Limb (tissue), 2 donors: ENCODE results near the gene TNNI3K.

Experiments used
- DNase-seq, 2 donors: peaks; one replicate each; pipeline ENCODE4 v3.0.0-alpha.2; 2016; ENCODE audit errors: extremely low spot score in 2 of 2

TNNI3K gene

GRCh38 chr1:74392840-74393239, 157.7 kb downstream of the TNNI3K start:
- no peak for DNase-seq

GRCh38 chr1:74395571-74395970, 160.4 kb downstream of the TNNI3K start:
- peak in 1 of 2 donors; percentile 15 for DNase-seq

GRCh38 chr1:74396462-74396861, 161.3 kb downstream of the TNNI3K start:
- no peak for DNase-seq

GRCh38 chr1:74396933-74397332, 161.7 kb downstream of the TNNI3K start:
- DNase-seq: no peak

GRCh38 chr1:74399249-74399648, 164.1 kb downstream of the TNNI3K start:
- no peak for DNase-seq

GRCh38 chr1:74402873-74403272, 167.7 kb downstream of the TNNI3K start:
- DNase-seq: no peak

- no peak for DNase-seq
These were observed 168.4 kb downstream of the TNNI3K start for GRCh38 chr1:74403606-74404005.

- DNase-seq: no peak
These were observed 171.6 kb downstream of the TNNI3K start for GRCh38 chr1:74406759-74407158.

GRCh38 chr1:74407902-74408301, 172.7 kb downstream of the TNNI3K start:
- DNase-seq: no peak

GRCh38 chr1:74412244-74412643, 177.1 kb downstream of the TNNI3K start:
- DNase-seq: no peak

GRCh38 chr1:74415935-74416334, 180.7 kb downstream of the TNNI3K start:
- DNase-seq: no peak

- DNase-seq: no peak
These were observed 184.4 kb downstream of the TNNI3K start for GRCh38 chr1:74419611-74420010.

- DNase-seq: no peak
These were observed 185.3 kb downstream of the TNNI3K start for GRCh38 chr1:74420467-74420866.

GRCh38 chr1:74422421-74423292, 187.5 kb downstream of the TNNI3K start:
- DNase-seq: no peak

GRCh38 chr1:74423471-74423870, 188.3 kb downstream of the TNNI3K start:
- DNase-seq: no peak

GRCh38 chr1:74425676-74426075, 190.5 kb downstream of the TNNI3K start:
- no peak for DNase-seq

- DNase-seq: no peak
These were observed 191.2 kb downstream of the TNNI3K start for GRCh38 chr1:74426208-74426937.

- DNase-seq: no peak
These were observed 192.5 kb downstream of the TNNI3K start for GRCh38 chr1:74427681-74428080.

GRCh38 chr1:74429580-74429979, 194.4 kb downstream of the TNNI3K start:
- DNase-seq: no peak

GRCh38 chr1:74430342-74430934, 195.3 kb downstream of the TNNI3K start:
- DNase-seq: no peak

- DNase-seq: no peak
These were observed 196.3 kb downstream of the TNNI3K start for GRCh38 chr1:74431531-74431930.

- no peak for DNase-seq
These were observed 197.1 kb downstream of the TNNI3K start for GRCh38 chr1:74432325-74432724.
